GM21786 (cell line): ENCODE results near the gene RAI1.

Experiments used
- ATAC-seq: cut with Tn5 transposase; IDR thresholded peaks from one replicate; pipeline ENCODE4 v1.9.1; 2021; ENCODE audit not compliant: unreplicated experiment

RAI1 gene

GRCh38 chr17:17698371-17698770 is 17.1 kb downstream of the RAI1 start:
- no peak for ATAC-seq

- no peak for ATAC-seq
These were observed 17.7 kb downstream of the RAI1 start for GRCh38 chr17:17698869-17699351.

GRCh38 chr17:17699491-17699890 is 18.2 kb downstream of the RAI1 start:
- no peak for ATAC-seq

GRCh38 chr17:17700251-17700969 is 19.2 kb downstream of the RAI1 start:
- ATAC-seq: no peak

GRCh38 chr17:17701112-17701511 is 19.9 kb downstream of the RAI1 start:
- no peak for ATAC-seq

GRCh38 chr17:17701658-17702057 is 20.4 kb downstream of the RAI1 start:
- ATAC-seq: no peak

- ATAC-seq: no peak
These were observed 21.3 kb downstream of the RAI1 start for GRCh38 chr17:17702449-17703139.

GRCh38 chr17:17703140-17703919 is 22.1 kb downstream of the RAI1 start:
- ATAC-seq: no peak

- ATAC-seq: no peak
These were observed 23.7 kb downstream of the RAI1 start for GRCh38 chr17:17704931-17705330.

GRCh38 chr17:17706140-17707060 is 25.1 kb downstream of the RAI1 start:
- no peak for ATAC-seq

GRCh38 chr17:17708295-17708694 is 27.0 kb downstream of the RAI1 start:
- no peak for ATAC-seq

- no peak for ATAC-seq
These were observed 27.6 kb downstream of the RAI1 start for GRCh38 chr17:17708816-17709215.

GRCh38 chr17:17709815-17710321 is 28.6 kb downstream of the RAI1 start:
- no peak for ATAC-seq

GRCh38 chr17:17710355-17710727 is 29.1 kb downstream of the RAI1 start:
- ATAC-seq: no peak

GRCh38 chr17:17710728-17711541 is 29.7 kb downstream of the RAI1 start:
- ATAC-seq: no peak

- ATAC-seq: no peak
These were observed 30.4 kb downstream of the RAI1 start for GRCh38 chr17:17711641-17712162.

- ATAC-seq: peak; percentile 79
These were observed 31.1 kb downstream of the RAI1 start for GRCh38 chr17:17712268-17712924.

- no peak for ATAC-seq
These were observed 32.6 kb downstream of the RAI1 start for GRCh38 chr17:17713839-17714238.
